GM18508 (cell line): ENCODE measurements around the gene PCDHB10.
"Not testable (repeated sequence)": the region's sequence is repeated elsewhere in the genome, so short reads cannot be mapped to it uniquely, and the experiment has no call there.

Experiments used
- ATAC-seq: cut with Tn5 transposase; IDR thresholded peaks from one replicate; pipeline ENCODE4 v1.9.1; 2021; ENCODE audit warnings: moderate number of reproducible peaks; ENCODE audit not compliant: insufficient read depth, unreplicated experiment

The PCDHB10 gene

GRCh38 chr5:141192110-141192725 is at the start of gene PCDHB10:
Gene PCDHB10 (plus strand): TSS chr5:141192353. CDS start chr5:141192553, 200 bp downstream.
- ATAC-seq = no peak

GRCh38 chr5:141149812-141150211 is 42.3 kb upstream of the PCDHB10 start, which contains the start of gene PCDHB6:
Gene PCDHB6 (plus strand): TSS chr5:141150057. CDS start chr5:141150258, 201 bp downstream.
- no peak for ATAC-seq

DNA sequence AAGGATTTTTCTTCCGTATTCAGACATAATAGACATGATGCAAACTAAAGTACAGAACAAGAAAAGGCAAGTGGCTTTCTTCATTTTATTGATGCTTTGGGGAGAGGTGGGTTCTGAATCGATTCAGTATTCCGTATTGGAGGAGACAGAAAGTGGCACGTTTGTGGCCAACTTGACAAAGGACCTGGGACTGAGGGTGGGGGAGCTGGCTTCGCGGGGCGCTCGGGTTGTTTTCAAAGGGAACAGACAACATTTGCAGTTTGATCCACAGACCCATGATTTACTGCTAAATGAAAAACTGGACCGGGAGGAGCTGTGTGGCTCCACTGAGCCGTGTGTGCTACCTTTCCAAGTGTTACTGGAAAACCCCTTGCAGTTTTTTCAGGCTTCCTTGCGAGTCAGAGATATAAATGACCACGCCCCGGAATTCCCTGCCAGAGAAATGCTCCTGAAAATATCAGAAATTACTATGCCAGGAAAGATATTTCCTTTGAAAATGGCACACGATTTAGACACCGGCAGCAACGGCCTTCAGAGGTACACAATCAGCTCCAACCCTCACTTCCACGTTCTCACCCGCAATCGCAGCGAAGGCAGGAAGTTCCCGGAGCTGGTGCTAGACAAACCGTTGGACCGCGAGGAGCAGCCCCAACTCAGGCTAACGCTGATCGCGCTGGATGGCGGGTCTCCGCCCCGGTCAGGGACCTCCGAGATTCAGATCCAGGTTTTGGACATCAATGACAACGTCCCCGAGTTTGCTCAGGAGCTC is 41.7 kb upstream of the PCDHB10 start:
- ATAC-seq = no peak

GRCh38 chr5:141150993-141151325 is 41.2 kb upstream of the PCDHB10 start:
- no peak for ATAC-seq

DNA sequence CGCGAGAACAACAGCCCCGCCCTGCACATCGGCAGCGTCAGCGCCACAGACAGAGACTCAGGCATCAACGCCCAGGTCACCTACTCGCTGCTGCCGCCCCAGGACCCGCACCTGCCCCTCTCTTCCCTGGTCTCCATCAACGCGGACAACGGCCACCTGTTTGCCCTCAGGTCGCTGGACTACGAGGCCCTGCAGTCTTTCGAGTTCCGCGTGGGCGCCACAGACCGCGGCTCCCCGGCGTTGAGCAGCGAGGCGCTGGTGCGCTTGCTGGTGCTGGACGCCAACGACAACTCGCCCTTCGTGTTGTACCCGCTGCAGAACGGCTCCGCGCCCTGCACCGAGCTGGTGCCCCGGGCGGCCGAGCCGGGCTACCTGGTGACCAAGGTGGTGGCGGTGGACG is 40.5 kb upstream of the PCDHB10 start:
- ATAC-seq = not testable (repeated sequence)

GRCh38 chr5:141152096-141152495 is 40.1 kb upstream of the PCDHB10 start:
- not testable (repeated sequence) for ATAC-seq

DNA sequence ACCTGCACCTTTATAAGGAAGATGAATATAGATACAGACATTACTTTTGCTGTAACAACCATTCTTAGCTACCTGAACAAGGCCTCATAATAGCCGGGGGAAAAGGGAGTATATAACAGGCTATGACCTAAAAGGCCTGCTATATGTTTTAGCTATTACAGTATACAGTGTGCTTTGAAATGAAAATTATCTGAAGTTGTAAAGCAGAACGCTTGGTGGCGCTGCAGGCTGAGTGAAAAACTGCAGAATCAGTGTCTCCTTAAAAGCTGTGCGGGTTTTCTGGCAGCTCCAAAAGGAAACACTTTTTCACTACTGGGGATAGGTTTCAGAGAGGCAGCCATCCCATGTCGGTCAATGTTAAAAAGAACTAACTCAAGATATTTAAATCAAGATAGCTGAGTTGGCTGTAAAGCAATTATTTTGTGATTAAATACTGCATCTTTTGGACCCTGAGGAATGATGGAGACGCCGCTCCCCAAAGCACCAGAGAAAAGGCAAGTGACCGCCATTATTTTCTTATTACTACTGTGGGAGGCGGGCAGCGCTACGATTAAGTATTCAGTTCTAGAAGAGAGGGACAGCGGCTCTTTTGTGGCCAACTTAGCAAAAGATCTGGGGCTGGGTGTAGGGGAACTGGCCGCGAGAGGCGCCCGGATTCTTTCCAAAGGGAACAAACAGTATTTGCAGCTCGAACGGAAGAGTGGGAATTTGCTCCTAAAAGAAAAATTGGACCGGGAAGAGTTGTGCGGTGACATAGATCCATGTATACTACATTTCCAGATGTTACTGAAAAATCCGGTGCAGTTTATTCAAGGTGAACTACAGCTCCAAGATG is 36.4 kb upstream of the PCDHB10 start:
- ATAC-seq = no peak

DNA sequence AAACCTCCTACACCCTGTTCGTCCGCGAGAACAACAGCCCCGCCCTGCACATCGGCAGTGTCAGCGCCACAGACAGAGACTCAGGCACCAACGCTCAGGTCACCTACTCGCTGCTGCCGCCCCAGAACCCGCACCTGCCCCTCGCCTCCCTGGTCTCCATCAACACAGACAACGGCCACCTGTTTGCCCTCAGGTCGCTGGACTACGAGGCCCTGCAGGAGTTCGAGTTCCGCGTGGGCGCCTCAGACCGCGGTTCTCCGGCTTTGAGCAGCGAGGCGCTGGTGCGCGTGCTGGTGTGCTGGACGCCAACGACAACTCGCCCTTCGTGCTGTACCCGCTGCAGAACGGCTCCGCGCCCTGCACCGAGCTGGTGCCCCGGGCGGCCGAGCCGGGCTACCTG is 34.8 kb upstream of the PCDHB10 start:
- not testable (repeated sequence) for ATAC-seq

- ATAC-seq = not testable (repeated sequence)
Observed at GRCh38 chr5:141157901-141158300, 34.3 kb upstream of the PCDHB10 start.

- ATAC-seq = no peak
Observed at GRCh38 chr5:141172381-141173204, 19.6 kb upstream of the PCDHB10 start, which contains the start of gene PCDHB7. Gene PCDHB7 (plus strand): TSS chr5:141172644. CDS start chr5:141172836, 192 bp downstream.

- ATAC-seq = not testable (repeated sequence)
Observed at GRCh38 chr5:141174291-141175104, 17.7 kb upstream of the PCDHB10 start.

GRCh38 chr5:141175933-141176332 is 16.2 kb upstream of the PCDHB10 start:
- no peak for ATAC-seq

DNA sequence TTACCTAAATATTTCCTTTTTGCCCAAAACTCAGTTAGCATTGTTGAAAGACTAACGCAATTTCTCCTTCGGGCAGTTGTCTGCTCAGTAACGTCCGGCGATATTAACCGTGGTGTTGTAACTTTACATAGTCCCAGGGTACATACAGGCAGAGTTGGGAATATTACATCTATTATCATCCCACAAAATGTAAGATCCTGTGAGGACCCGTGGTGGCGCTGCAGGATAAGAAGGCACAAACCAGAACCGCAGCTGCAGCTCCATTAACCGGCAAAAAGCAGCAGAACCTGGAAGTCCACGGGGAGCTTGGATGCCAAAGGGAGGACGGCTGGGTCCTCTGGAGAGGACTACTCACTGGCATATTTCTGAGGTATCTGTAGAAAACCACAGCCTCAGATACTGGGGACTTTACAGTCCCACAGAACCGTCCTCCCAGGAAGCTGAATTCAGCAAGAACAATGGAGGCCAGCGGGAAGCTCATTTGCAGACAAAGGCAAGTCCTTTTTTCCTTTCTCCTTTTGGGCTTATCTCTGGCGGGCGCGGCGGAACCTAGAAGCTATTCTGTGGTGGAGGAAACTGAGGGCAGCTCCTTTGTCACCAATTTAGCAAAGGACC is 14.5 kb upstream of the PCDHB10 start, which contains the start of gene PCDHB8:
Gene PCDHB8 (plus strand): TSS at position 214 of the 615 bp plus-strand sequence. CDS start 245 bp downstream, at position 459.
- not testable (repeated sequence) for ATAC-seq

- not testable (repeated sequence) for ATAC-seq
Observed at GRCh38 chr5:141179371-141179770, 12.8 kb upstream of the PCDHB10 start.

DNA sequence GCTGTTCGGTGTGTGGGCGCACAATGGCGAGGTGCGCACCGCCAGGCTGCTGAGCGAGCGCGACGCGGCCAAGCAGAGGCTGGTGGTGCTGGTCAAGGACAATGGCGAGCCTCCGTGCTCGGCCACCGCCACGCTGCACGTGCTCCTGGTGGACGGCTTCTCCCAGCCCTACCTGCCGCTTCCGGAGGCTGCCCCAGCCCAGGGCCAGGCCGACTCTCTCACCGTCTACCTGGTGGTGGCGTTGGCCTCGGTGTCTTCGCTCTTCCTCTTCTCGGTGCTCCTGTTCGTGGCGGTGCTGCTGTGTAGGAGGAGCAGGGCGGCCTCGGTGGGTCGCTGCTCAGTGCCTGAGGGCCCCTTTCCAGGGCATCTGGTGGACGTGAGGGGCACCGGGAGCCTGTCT is 12.3 kb upstream of the PCDHB10 start:
- not testable (repeated sequence) for ATAC-seq

GRCh38 chr5:141180313-141180712 is 11.8 kb upstream of the PCDHB10 start:
- no peak for ATAC-seq

DNA sequence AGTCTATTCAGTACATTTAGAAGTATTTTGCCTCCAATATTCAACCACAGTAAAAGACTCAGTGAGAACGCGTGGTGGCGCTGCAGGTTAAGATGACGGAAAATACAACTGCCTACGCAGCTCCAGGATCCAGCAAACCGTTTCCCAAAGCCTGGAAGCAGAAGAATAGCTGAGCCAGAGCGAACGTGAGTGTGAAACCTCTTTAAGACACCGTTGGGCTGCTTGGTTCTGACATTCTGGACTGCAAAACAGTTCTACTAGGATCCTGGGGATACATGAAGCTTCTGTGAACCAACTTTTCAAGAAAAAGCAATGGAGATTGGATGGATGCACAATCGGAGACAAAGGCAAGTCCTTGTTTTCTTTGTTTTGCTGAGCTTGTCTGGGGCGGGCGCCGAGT is 9.9 kb upstream of the PCDHB10 start, which contains the start of gene PCDHB16:
Gene PCDHB16 (plus strand): TSS at position 140 of the 400 bp plus-strand sequence. CDS start 173 bp downstream, at position 313.
- ATAC-seq = no peak

DNA sequence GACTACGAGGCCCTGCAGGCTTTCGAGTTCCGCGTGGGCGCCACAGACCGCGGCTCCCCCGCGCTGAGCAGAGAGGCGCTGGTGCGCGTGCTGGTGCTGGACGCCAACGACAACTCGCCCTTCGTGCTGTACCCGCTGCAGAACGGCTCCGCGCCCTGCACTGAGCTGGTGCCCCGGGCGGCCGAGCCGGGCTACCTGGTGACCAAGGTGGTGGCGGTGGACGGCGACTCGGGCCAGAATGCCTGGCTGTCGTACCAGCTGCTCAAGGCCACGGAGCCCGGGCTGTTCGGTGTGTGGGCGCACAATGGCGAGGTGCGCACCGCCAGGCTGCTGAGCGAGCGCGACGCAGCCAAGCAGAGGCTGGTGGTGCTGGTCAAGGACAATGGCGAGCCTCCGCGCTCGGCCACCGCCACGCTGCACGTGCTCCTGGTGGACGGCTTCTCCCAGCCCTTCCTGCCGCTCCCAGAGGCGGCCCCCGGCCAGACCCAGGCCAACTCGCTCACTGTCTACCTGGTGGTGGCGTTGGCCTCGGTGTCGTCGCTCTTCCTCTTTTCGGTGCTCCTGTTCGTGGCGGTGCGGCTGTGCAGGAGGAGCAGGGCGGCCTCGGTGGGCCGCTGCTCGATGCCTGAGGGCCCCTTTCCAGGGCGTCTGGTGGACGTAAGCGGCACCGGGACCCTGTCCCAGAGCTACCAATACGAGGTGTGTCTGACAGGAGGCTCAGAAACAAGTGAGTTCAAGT is 7.9 kb upstream of the PCDHB10 start:
- not testable (repeated sequence) for ATAC-seq
